AG09319 (cell line): Measurements from ENCODE around the gene SDE2.
"Not testable (repeated sequence)": the region's sequence is repeated elsewhere in the genome, so short reads cannot be mapped to it uniquely, and the experiment has no call there.

Experiments used
- DNase-seq: peaks from one replicate; pipeline ENCODE4 v3.0.0-alpha.2; 2010; ENCODE audit warnings: low read depth; ENCODE audit errors: extremely low read depth
- TF ChIP-seq, protein P1 (sequence below): IDR thresholded peaks from 2 replicates; pipeline ENCODE4 v1.5.1; 2011; ENCODE audit warnings: low read depth, mild to moderate bottlenecking, inconsistent platforms, low read length, moderate library complexity

Gene SDE2

DNA sequence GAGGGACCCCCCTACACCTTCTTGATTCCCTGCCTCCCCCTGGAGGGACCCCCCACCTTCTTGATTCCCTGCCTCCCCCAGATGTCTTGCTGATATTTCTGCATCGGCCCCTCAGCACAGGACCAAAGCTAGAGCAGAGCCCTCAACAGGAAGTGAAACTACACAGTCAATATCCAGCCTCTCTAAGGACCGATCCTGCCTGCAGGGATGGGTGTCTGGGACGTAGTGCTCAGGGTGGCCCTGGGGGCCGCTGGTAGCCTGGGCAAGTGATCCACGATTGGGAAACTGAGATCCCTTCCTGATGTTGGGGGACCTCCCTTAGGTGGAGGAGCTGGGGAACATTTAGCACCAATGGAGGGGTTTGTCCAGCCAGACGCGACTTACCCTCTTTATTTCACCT is 54.2 kb downstream of the SDE2 start:
- TF ChIP-seq, protein P1, sequence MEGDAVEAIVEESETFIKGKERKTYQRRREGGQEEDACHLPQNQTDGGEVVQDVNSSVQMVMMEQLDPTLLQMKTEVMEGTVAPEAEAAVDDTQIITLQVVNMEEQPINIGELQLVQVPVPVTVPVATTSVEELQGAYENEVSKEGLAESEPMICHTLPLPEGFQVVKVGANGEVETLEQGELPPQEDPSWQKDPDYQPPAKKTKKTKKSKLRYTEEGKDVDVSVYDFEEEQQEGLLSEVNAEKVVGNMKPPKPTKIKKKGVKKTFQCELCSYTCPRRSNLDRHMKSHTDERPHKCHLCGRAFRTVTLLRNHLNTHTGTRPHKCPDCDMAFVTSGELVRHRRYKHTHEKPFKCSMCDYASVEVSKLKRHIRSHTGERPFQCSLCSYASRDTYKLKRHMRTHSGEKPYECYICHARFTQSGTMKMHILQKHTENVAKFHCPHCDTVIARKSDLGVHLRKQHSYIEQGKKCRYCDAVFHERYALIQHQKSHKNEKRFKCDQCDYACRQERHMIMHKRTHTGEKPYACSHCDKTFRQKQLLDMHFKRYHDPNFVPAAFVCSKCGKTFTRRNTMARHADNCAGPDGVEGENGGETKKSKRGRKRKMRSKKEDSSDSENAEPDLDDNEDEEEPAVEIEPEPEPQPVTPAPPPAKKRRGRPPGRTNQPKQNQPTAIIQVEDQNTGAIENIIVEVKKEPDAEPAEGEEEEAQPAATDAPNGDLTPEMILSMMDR, result no peak
- DNase-seq, result no peak

DNA sequence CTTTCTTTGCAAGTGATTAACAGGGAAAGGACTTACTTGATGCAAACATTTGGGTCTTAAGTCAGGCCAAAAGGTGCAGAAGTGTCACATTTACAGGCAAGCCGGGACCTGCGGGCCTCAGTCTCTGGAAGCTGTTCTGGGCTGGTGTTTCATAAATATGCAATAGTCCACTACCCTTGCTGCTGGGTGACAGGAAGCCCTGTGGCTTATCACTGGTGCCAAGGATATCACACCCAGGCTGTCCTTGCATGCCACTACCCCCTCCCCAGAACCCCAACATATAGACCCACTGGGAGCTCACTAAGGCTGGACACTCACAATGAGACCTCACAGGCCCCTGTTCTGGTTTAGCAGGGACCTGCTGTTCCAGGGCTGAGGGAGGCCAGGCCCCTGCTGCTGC is 54.8 kb downstream of the SDE2 start:
- no peak for DNase-seq
- TF ChIP-seq, protein P1, result no peak

DNA sequence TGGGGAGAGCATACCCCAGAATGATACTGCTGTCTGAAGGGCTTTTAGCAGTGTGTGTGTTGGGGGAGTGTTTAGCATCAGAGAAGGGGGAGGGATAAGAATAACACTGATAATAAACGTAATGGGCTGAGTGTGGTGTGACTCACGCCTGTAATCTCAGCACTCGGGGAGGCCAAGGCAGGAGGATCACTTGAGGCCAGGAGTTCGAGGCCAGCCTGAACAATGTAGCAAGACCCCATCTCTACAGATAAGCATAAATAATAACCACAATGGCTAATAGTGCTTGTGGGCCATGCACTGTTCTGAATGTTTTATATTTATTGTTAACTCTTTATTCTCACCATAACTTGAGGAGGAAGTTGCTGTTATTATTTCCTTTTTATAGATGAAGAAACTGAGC is 55.6 kb downstream of the SDE2 start:
- no peak for DNase-seq

DNA sequence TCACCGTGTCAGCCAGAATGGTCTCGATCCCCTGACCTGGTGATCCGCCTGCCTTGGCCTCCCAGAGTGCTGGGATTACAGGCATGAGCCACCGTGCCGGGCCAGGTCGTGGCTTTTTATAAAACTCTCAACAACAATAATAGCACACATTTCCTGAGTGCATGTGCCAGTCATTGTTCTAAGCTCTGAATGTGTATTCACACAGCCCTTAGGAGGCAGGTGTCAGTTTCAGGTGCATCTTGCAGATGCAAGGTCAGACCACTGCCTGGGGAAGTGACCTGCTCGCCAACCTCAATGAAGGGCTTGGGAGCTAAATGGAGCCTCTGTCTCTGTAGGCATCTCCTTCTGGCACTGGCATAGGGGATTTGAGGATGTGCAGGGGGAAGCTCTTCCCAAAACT is 56.6 kb downstream of the SDE2 start:
- no peak for DNase-seq
- TF ChIP-seq, protein P1, result no peak

More for the DNA sequence above, 55.6 kb downstream of the SDE2 start:
- TF ChIP-seq, protein P1, result no peak

DNA sequence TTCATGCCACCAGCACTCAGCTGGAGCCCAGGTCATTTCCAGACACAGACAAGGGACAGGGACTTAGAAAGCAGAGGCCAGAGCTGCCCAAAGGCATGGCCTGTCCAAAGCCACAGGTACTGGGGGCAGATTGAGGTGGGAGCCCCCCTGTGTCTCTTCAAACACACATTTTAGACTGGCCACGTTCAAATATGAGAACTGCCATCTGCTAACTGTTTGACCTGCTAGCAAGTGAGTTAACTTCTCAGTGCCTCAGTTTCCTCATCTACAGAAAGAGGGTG is 57.3 kb downstream of the SDE2 start:
- no peak for DNase-seq
- TF ChIP-seq, protein P1, result no peak

DNA sequence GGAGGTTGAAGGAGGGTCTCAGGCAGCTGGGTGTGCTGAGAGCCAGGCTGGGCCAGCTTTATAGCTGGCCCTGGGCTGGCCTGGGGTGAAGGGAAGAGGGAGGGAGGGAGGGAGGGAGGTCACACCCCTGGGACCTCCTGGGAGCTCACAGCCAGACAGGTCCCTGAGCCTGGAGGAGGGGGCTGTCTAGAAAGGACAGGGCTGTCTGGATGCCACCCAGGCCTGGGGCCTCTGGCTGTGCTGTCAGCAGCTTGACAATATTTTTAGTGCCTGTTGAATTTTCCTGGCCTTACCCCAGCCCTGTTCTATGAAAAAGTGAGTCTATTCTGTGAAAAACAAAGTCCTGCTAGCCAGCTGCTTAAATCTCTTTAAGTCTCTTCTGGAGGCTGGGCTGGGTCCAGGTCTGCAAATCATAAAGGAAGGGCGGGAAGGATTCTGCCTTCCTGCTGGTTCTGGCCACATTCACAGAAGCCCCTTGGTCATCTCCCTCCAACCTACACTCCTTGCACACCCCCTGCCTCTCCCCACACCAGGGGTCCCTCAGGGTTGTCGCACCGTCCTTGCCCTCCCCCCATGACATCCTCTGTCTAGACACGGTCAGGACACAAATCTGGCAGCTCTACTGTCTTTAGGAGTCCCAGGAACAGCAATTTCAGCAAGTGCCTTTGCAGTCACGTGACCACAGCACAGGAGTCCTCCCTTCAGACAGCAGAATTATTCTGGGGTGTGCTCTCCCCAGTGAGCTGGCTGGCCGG is 57.8 kb downstream of the SDE2 start, which contains the start of gene LEFTY2:
TSS of gene LEFTY2 (minus strand) at position 34 of the 755 bp plus-strand sequence. CDS start 80 bp downstream, outside the sequence.
- TF ChIP-seq, protein P1, result no peak
- DNase-seq, result no peak

DNA sequence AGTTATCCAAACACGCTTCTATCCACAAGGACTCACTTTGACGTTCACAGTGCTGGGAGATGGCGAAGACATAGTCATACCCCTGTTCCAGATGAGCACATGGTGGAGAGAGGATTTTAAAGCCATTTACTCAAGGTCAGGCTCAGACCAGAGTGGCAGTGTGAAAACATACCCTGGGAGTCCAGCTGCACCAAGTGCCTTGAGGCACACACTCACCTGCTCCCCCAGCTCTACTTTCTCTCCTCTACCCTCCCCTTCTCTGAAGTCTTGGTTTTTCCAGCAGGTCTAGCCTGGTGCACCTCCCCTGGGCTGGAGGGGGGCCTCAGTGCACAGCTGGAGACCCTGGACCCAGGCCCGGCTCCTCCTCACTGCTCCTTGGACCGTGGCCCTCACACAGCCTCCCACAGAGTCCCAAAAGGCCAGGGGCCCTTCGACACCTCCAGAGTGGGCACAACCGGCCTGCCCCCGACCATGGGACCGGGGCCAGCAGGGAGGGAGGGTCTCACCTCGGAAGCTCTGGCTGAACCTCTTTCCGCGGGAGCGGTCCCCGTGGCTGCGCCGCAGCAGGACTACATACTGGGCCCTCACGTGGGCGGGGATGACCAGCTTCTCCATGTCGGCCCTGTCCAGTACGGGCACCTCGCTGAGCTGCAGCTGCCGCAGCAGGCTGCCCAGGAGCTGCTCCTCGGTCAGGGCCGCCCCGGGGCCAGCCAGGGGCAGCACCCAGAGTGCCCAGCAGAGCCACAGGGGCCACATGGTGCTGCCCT is 58.6 kb downstream of the SDE2 start:
- TF ChIP-seq, protein P1, result no peak
- DNase-seq, result no peak

DNA sequence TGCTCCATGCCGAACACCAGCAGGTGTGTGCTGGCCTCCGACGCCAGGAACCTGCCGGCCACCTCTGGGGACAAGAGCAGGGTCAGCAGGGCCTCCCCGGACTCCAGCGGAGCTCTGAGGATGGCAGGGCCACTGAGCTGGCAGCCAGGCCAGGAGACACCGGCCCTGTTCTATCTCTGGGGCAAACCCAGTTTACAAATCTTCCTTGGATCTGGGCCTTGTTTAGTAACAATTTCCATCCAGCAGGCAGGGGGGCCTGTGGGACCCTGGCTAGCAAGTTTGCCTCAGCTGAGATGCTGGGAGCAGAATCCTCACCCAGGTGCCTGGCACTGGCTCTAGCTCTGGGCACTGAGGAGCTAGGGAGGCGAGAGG is 59.2 kb downstream of the SDE2 start:
- not testable (repeated sequence) for DNase-seq

DNA sequence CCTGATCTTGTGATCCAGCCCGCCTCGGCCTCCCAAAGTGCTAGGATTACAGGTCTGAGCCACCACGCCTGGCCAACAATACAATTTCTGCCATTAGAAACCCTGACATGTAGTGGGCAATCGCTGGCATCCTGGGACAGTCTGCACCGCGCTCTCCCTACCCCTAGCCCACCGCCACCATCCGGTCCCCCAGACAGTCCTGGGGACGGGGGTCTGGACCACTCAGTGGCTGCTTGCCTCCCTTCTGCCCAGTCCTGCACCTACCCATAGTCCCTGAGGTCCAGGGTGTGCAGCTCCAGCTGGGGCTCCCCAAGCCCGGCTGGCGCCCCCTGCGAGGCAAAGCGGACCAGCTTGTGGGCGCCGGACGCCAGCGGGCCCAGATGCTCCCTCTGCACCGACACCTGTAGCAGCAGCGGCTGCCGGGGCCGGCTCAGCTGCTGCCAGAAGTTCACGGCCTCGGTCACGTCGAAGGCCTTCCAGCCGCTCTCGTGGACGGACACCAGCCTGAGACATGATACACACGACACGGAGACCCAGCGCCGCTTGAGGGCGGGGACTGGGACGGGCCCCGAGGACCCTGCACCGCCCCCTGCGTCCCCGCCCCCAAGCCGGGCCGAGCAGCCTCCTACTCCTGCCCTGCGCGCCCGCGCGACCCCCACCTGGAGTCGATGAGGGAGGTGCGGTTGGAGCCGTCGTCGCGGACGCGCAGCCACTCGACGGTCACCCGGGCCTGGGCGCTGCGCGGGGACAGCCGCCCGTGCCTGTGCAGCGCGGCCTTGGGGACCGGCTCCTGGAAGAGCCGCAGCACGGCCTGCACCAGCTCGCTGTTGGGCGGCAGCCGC is 59.8 kb downstream of the SDE2 start:
- DNase-seq, result not testable (repeated sequence)
